ENCODE results near the gene WNT7A.

Gene WNT7A

GRCh38 chr3:13793451-13793850, 86.4 kb downstream of the WNT7A start:
- Histone ChIP-seq H3K4me1 (ENCODE audit: insufficient read depth, low read length, poor library complexity, severe bottlenecking) (no peaks in the 10 kb centered on the region), H3K9me2 (replicated peaks; ENCODE audit: low read depth, low read length) (no peaks in the 10 kb centered on the region), H3K27me3 (ENCODE audit: insufficient read depth, low read length, poor library complexity, severe bottlenecking) (no peaks in the 10 kb centered on the region), H3K9ac (ENCODE audit: low read depth, low read length, poor library complexity, severe bottlenecking) (no peak overlapping the region), H3K4me3 (ENCODE audit: low read length, poor library complexity, severe bottlenecking) (no peak overlapping the region), H3F3A (ENCODE audit: low read depth) (no peaks in the 10 kb centered on the region), H3K79me2 (ENCODE audit: insufficient read depth, low read length) (no peaks in the 10 kb centered on the region), H3K4me2 (ENCODE audit: low read depth, low read length, poor library complexity, severe bottlenecking) (no peak overlapping the region), H2AFZ (ENCODE audit: low read length) (no peak overlapping the region), H3K36me3 (ENCODE audit: insufficient read depth, low read length) (no peaks in the 10 kb centered on the region), H4K20me1 (ENCODE audit: insufficient read depth, low read length, poor library complexity, severe bottlenecking) (no peaks in the 10 kb centered on the region), H3K9me3 (ENCODE audit: insufficient read depth, low read depth, low read length) (no peaks in the 10 kb centered on the region)
- TF ChIP-seq CTCF (conservative IDR thresholded peaks at IDR 0.05; ENCODE audit: low read length) = no peak
- TF ChIP-seq EZH2phosphoT487 (IDR thresholded peaks at IDR 0.05; ENCODE audit: borderline replicate concordance) = no peak

- H3K4me3 ChIP-seq (ENCODE audit: low read length, poor library complexity, severe bottlenecking) = no peak overlapping the region
- no peaks in the 10 kb centered on the region for H3K79me2 ChIP-seq (ENCODE audit: insufficient read depth, low read length)
- no peaks in the 10 kb centered on the region for H3K9me2 ChIP-seq (replicated peaks; ENCODE audit: low read depth, low read length)
- H2AFZ ChIP-seq (ENCODE audit: low read length) = no peak overlapping the region
- TF ChIP-seq EZH2phosphoT487 (IDR thresholded peaks at IDR 0.05; ENCODE audit: borderline replicate concordance) (no peak), CTCF (conservative IDR thresholded peaks at IDR 0.05; ENCODE audit: low read length) (no peak)
- no peaks in the 10 kb centered on the region for H3K36me3 ChIP-seq (ENCODE audit: insufficient read depth, low read length)
- no peaks in the 10 kb centered on the region for H3K4me1 ChIP-seq (ENCODE audit: insufficient read depth, low read length, poor library complexity, severe bottlenecking)
- no peaks in the 10 kb centered on the region for H3K27me3 ChIP-seq (ENCODE audit: insufficient read depth, low read length, poor library complexity, severe bottlenecking)
- no peaks in the 10 kb centered on the region for H3F3A ChIP-seq (ENCODE audit: low read depth)
- H3K9me3 ChIP-seq (ENCODE audit: insufficient read depth, low read depth, low read length) = no peaks in the 10 kb centered on the region
- H3K9ac ChIP-seq (ENCODE audit: low read depth, low read length, poor library complexity, severe bottlenecking) = no peak overlapping the region
- no peak overlapping the region for H3K4me2 ChIP-seq (ENCODE audit: low read depth, low read length, poor library complexity, severe bottlenecking)
- H4K20me1 ChIP-seq (ENCODE audit: insufficient read depth, low read length, poor library complexity, severe bottlenecking) = no peaks in the 10 kb centered on the region
Measured at GRCh38 chr3:13792512-13793371, 87.1 kb downstream of the WNT7A start.

GRCh38 chr3:13792051-13792490, 87.8 kb downstream of the WNT7A start:
- Histone ChIP-seq H3K4me1 (ENCODE audit: insufficient read depth, low read length, poor library complexity, severe bottlenecking) (no peaks in the 10 kb centered on the region), H3F3A (ENCODE audit: low read depth) (no peaks in the 10 kb centered on the region), H3K4me2 (ENCODE audit: low read depth, low read length, poor library complexity, severe bottlenecking) (no peak overlapping the region), H3K4me3 (ENCODE audit: low read length, poor library complexity, severe bottlenecking) (no peak overlapping the region), H2AFZ (ENCODE audit: low read length) (no peak overlapping the region), H3K9me3 (ENCODE audit: insufficient read depth, low read depth, low read length) (no peaks in the 10 kb centered on the region), H3K27me3 (ENCODE audit: insufficient read depth, low read length, poor library complexity, severe bottlenecking) (no peaks in the 10 kb centered on the region), H3K79me2 (ENCODE audit: insufficient read depth, low read length) (no peaks in the 10 kb centered on the region), H3K36me3 (ENCODE audit: insufficient read depth, low read length) (no peaks in the 10 kb centered on the region), H4K20me1 (ENCODE audit: insufficient read depth, low read length, poor library complexity, severe bottlenecking) (no peaks in the 10 kb centered on the region), H3K9me2 (replicated peaks; ENCODE audit: low read depth, low read length) (no peaks in the 10 kb centered on the region), H3K9ac (ENCODE audit: low read depth, low read length, poor library complexity, severe bottlenecking) (no peak overlapping the region)
- TF ChIP-seq EZH2phosphoT487 (IDR thresholded peaks at IDR 0.05; ENCODE audit: borderline replicate concordance) (no peak), CTCF (conservative IDR thresholded peaks at IDR 0.05; ENCODE audit: low read length) (no peak)
